Prostate gland (tissue), 2 donors: ENCODE results near the gene FAM177A1.

Experiments used
- POLR2A ChIP-seq: fragments of 450-650 bp; IDR thresholded peaks from one replicate; pipeline ENCODE4 v1.6.1; 2016; ENCODE audit warnings: antibody characterized with exemption, mild to moderate bottlenecking
- TF ChIP-seq, protein P1 (sequence below), 4 experiments: fragments of 200-600 bp in 2 of 4; fragments of 450-650 bp in 2 of 4; sonication (generic) in 2 of 4; IDR thresholded peaks; 1 replicate in 3 of 4; 2 replicates in 1 of 4; pipeline ENCODE4 v1.5.1; 2016 to 2019; ENCODE audit warnings: antibody characterized with exemption in 4 of 4, mild to moderate bottlenecking in 2 of 4, moderate library complexity in 2 of 4

GRCh38 chr14:35107866-35108265 is 61.8 kb downstream of the FAM177A1 start:
- TF ChIP-seq, protein P1, sequence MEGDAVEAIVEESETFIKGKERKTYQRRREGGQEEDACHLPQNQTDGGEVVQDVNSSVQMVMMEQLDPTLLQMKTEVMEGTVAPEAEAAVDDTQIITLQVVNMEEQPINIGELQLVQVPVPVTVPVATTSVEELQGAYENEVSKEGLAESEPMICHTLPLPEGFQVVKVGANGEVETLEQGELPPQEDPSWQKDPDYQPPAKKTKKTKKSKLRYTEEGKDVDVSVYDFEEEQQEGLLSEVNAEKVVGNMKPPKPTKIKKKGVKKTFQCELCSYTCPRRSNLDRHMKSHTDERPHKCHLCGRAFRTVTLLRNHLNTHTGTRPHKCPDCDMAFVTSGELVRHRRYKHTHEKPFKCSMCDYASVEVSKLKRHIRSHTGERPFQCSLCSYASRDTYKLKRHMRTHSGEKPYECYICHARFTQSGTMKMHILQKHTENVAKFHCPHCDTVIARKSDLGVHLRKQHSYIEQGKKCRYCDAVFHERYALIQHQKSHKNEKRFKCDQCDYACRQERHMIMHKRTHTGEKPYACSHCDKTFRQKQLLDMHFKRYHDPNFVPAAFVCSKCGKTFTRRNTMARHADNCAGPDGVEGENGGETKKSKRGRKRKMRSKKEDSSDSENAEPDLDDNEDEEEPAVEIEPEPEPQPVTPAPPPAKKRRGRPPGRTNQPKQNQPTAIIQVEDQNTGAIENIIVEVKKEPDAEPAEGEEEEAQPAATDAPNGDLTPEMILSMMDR (IDR thresholded peaks at IDR 0.05), result no peak
- no peak for TF ChIP-seq POLR2A
